UCSD-AML1 (cell line): ENCODE results near the gene MESP2.

Experiments
- DNase-seq: peaks from one replicate; lab custom pipeline; 2025; ENCODE audit not compliant: unreplicated experiment; lab: John Stamatoyannopoulos, UW

MESP2 gene

GRCh38 chr15:89814112-89814742 is 38.1 kb downstream of the MESP2 start:
- peak; percentile 43 for DNase-seq

GRCh38 chr15:89815769-89816168 is 39.6 kb downstream of the MESP2 start:
- no peak for DNase-seq

- no peak for DNase-seq
Measured at GRCh38 chr15:89817701-89818280, 41.7 kb downstream of the MESP2 start.

GRCh38 chr15:89818287-89818686 is 42.2 kb downstream of the MESP2 start:
- no peak for DNase-seq

GRCh38 chr15:89820666-89821611 is 44.8 kb downstream of the MESP2 start:
- no peak for DNase-seq

GRCh38 chr15:89822026-89822425 is 45.9 kb downstream of the MESP2 start:
- DNase-seq = no peak

GRCh38 chr15:89822611-89822950 is 46.4 kb downstream of the MESP2 start:
- DNase-seq = no peak

- DNase-seq = no peak
Measured at GRCh38 chr15:89822951-89823711, 47.0 kb downstream of the MESP2 start.

GRCh38 chr15:89823836-89824606 is 47.9 kb downstream of the MESP2 start:
- no peak for DNase-seq

- DNase-seq = no peak
Measured at GRCh38 chr15:89824607-89824867, 48.4 kb downstream of the MESP2 start.

- DNase-seq = no peak
Measured at GRCh38 chr15:89825271-89825940, 49.3 kb downstream of the MESP2 start.

GRCh38 chr15:89826671-89827655 is 50.8 kb downstream of the MESP2 start:
- no peak for DNase-seq

- DNase-seq = no peak
Measured at GRCh38 chr15:89827829-89828228, 51.7 kb downstream of the MESP2 start.
